Uterus (tissue), 2 donors: Measurements from ENCODE around the gene HDAC7.

Experiments used
- POLR2A ChIP-seq, 2 donors: fragments of 450-650 bp; IDR thresholded peaks; one replicate each; pipeline ENCODE4 v1.6.1; 2016; ENCODE audit warnings: antibody characterized with exemption in 2 of 2, mild to moderate bottlenecking in 1 of 2, moderate library complexity in 1 of 2
- TF ChIP-seq, protein P1 (sequence below), 4 experiments: fragments of 200-600 bp in 2 of 4; fragments of 450-650 bp in 2 of 4; sonication (generic) in 2 of 4; IDR thresholded peaks; one replicate each; pipeline ENCODE4 v1.5.1; 2016 to 2019; ENCODE audit warnings: antibody characterized with exemption in 4 of 4, mild to moderate bottlenecking in 2 of 4, moderate library complexity in 1 of 4

DNA sequence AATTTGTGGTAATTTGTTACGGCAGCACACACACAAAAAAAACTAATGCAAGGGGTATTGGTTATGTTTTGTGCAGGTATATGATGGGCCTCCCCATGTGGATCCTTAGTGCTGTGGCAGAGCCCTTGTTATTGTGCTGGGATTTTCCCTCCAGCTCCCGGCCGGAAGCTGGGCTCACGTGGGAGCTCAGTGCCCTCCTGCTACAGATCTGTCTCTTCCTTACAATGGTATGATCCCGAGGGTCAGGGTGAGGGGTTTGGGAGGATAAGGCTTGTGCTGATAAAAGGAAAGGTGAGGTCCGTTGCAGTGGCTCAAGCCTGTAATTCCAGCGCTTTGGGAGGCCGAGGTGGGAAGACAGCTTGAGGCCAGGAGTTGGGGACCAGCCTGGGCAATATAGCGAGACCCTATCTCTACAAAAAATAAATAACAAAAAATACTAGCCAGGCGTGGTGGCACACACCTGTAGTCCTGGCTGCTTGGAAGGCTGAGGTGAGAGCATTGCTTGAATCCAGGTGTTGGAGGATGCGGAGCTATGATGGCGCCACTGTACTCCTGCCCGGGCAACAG is 47.5 kb downstream of the HDAC7 start:
- TF ChIP-seq, protein P1, sequence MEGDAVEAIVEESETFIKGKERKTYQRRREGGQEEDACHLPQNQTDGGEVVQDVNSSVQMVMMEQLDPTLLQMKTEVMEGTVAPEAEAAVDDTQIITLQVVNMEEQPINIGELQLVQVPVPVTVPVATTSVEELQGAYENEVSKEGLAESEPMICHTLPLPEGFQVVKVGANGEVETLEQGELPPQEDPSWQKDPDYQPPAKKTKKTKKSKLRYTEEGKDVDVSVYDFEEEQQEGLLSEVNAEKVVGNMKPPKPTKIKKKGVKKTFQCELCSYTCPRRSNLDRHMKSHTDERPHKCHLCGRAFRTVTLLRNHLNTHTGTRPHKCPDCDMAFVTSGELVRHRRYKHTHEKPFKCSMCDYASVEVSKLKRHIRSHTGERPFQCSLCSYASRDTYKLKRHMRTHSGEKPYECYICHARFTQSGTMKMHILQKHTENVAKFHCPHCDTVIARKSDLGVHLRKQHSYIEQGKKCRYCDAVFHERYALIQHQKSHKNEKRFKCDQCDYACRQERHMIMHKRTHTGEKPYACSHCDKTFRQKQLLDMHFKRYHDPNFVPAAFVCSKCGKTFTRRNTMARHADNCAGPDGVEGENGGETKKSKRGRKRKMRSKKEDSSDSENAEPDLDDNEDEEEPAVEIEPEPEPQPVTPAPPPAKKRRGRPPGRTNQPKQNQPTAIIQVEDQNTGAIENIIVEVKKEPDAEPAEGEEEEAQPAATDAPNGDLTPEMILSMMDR (IDR thresholded peaks at IDR 0.05) = no peak
- no peak for TF ChIP-seq POLR2A (IDR thresholded peaks at IDR 0.05)
